MM.1S (cell line): ENCODE results near the gene ZAR1L.

Experiments used
- CTCF ChIP-seq: fragments of 300-600 bp; sonication (generic); IDR thresholded peaks from 2 replicates; pipeline ENCODE4 v1.5.1; 2016; ENCODE audit warnings: antibody characterized with exemption, low read length, mixed read lengths
- EZH2 ChIP-seq: fragments of 300-600 bp; sonication (generic); optimal IDR thresholded peaks from 2 replicates; pipeline ENCODE3; 2017; ENCODE audit warnings: low read depth, mild to moderate bottlenecking, antibody characterized with exemption, low read length, mixed read lengths

- TF ChIP-seq CTCF (no peak), EZH2 (no peak)
These were observed 49.4 kb downstream of the ZAR1L start for GRCh38 chr13:32265726-32266125.
